Vagina (tissue), 2 donors: ENCODE data around the gene OMP. TPM values are rescaled to one million over a fixed set of nuclear protein-coding genes. Genes with fewer than 3 reads are reported as not detected.

ENCODE experiments used
- DNase-seq, 2 donors: peaks; one replicate each; pipeline ENCODE4 v3.0.0-alpha.2; 2017; ENCODE audit errors: extremely low spot score in 2 of 2
- H3K27ac ChIP-seq: fragments of 200-600 bp; sonication (generic); one replicate; pipeline ENCODE4 v1.5.1; 2019
- H3K27me3 ChIP-seq: fragments of 200-600 bp; sonication (generic); one replicate; pipeline ENCODE4 v1.5.1; 2019
- H3K36me3 ChIP-seq, 2 donors: fragments of 200-600 bp; sonication (generic); one replicate each; pipeline ENCODE4 v1.5.1; 2017 to 2019
- H3K4me1 ChIP-seq: fragments of 200-600 bp; sonication (generic); one replicate; pipeline ENCODE4 v1.5.1; 2019
- H3K4me3 ChIP-seq, 2 donors: fragments of 200-600 bp; sonication (generic); 1 replicate in 1 of 2; 2 replicates in 1 of 2; pipeline ENCODE4 v1.5.1; 2016 to 2019
- H3K9me3 ChIP-seq: fragments of 200-600 bp; sonication (generic); one replicate; pipeline ENCODE4 v1.5.1; 2019
- CTCF ChIP-seq, 3 experiments: fragments of 450-650 bp in 2 of 3; fragments of 200-600 bp in 1 of 3; sonication (generic) in 1 of 3; IDR thresholded peaks; one replicate each; pipeline ENCODE4 v1.5.1; 2017 to 2019; ENCODE audit warnings: antibody characterized with exemption in 3 of 3, mild to moderate bottlenecking in 2 of 3, moderate library complexity in 2 of 3
- POLR2A ChIP-seq, 2 donors: fragments of 450-650 bp; IDR thresholded peaks; one replicate each; pipeline ENCODE4 v1.6.1; 2017; ENCODE audit warnings: antibody characterized with exemption in 2 of 2, mild to moderate bottlenecking in 2 of 2, moderate library complexity in 2 of 2
- POLR2AphosphoS5 ChIP-seq, 2 donors: sonication (generic); formaldehyde crosslinking; IDR thresholded peaks; one replicate each; pipeline ENCODE4 v1.9.0; 2017; ENCODE audit warnings: antibody characterized with exemption in 2 of 2, mild to moderate bottlenecking in 2 of 2, low read depth in 1 of 2; ENCODE audit not compliant: insufficient read depth in 1 of 2
- intact Hi-C: fragments of 100-400 bp; cut with DNase I; formaldehyde crosslinking; loops from one replicate; pipeline ENCODE4 v1.15.1; 2023
- total RNA-seq: library from RNA; depleted of rRNA; stranded (reverse); fragments of >200 nt; gene quantifications from one replicate; pipeline ENCODE4 v1.2.3, GENCODE V29; 2016

The OMP gene
- total RNA-seq, 1 donor from 2014 or later = not detected

- intact Hi-C loops = no loop called here
- peaks cover 12% of the 10 kb centered on the region for H3K4me1 ChIP-seq
- no peaks in the 10 kb centered on the region for H3K27me3 ChIP-seq
- no peaks in the 10 kb centered on the region for H3K36me3 ChIP-seq
- DNase-seq = no peak
- no peak overlapping the region for H3K4me3 ChIP-seq
- H3K9me3 ChIP-seq = no peaks in the 10 kb centered on the region
- H3K27ac ChIP-seq = no peak overlapping the region
- no peak for TF ChIP-seq POLR2A (IDR thresholded peaks at IDR 0.05)
Observed at GRCh38 chr11:77106759-77107158, 4.1 kb downstream of the OMP start.

- Histone ChIP-seq H3K4me1 (peaks cover 12% of the 10 kb centered on the region), H3K9me3 (no peaks in the 10 kb centered on the region), H3K4me3 (no peak overlapping the region), H3K36me3 (no peaks in the 10 kb centered on the region), H3K27me3 (no peaks in the 10 kb centered on the region), H3K27ac (no peak overlapping the region)
- no peak for DNase-seq
- TF ChIP-seq POLR2A (IDR thresholded peaks at IDR 0.05) = no peak
- no peak for TF ChIP-seq POLR2AphosphoS5 (IDR thresholded peaks at IDR 0.05; ENCODE audit: insufficient read depth in 1 of 2, low read depth in 1 of 2)
- intact Hi-C loops = no loop called here
Observed at GRCh38 chr11:77107950-77108349, 5.3 kb downstream of the OMP start.

GRCh38 chr11:77108436-77108835 lies 5.8 kb downstream of the OMP start:
- H3K4me3 ChIP-seq = no peak overlapping the region
- no peak for DNase-seq
- no peaks in the 10 kb centered on the region for H3K9me3 ChIP-seq
- intact Hi-C loops = no loop called here
- no peak for TF ChIP-seq CTCF (IDR thresholded peaks at IDR 0.05)
- no peak for TF ChIP-seq POLR2AphosphoS5 (IDR thresholded peaks at IDR 0.05; ENCODE audit: insufficient read depth in 1 of 2, low read depth in 1 of 2)
- TF ChIP-seq POLR2A (IDR thresholded peaks at IDR 0.05) = no peak
- H3K4me1 ChIP-seq = peaks cover 12% of the 10 kb centered on the region
- no peaks in the 10 kb centered on the region for H3K27me3 ChIP-seq
- H3K27ac ChIP-seq = no peak overlapping the region
- no peaks in the 10 kb centered on the region for H3K36me3 ChIP-seq

GRCh38 chr11:77109236-77110019 lies 6.8 kb downstream of the OMP start:
- intact Hi-C loops = no loop called here
- Histone ChIP-seq H3K4me1 (peaks cover 12% of the 10 kb centered on the region), H3K9me3 (no peaks in the 10 kb centered on the region), H3K4me3 (no peak overlapping the region), H3K27ac (no peak overlapping the region), H3K27me3 (no peaks in the 10 kb centered on the region), H3K36me3 (no peaks in the 10 kb centered on the region)
- TF ChIP-seq POLR2AphosphoS5 (IDR thresholded peaks at IDR 0.05; ENCODE audit: insufficient read depth in 1 of 2, low read depth in 1 of 2) = no peak
- TF ChIP-seq CTCF (IDR thresholded peaks at IDR 0.05) = no peak
- TF ChIP-seq POLR2A (IDR thresholded peaks at IDR 0.05) = no peak
- no peak for DNase-seq

- intact Hi-C loops = no loop called here
- no peak overlapping the region for H3K27ac ChIP-seq
- peaks cover 12% of the 10 kb centered on the region for H3K4me1 ChIP-seq
- no peaks in the 10 kb centered on the region for H3K9me3 ChIP-seq
- H3K36me3 ChIP-seq = no peaks in the 10 kb centered on the region
- no peak overlapping the region for H3K4me3 ChIP-seq
- no peaks in the 10 kb centered on the region for H3K27me3 ChIP-seq
- DNase-seq = no peak
- no peak for TF ChIP-seq POLR2A (IDR thresholded peaks at IDR 0.05)
- no peak for TF ChIP-seq POLR2AphosphoS5 (IDR thresholded peaks at IDR 0.05; ENCODE audit: insufficient read depth in 1 of 2, low read depth in 1 of 2)
- no peak for TF ChIP-seq CTCF (IDR thresholded peaks at IDR 0.05)
Observed at GRCh38 chr11:77110836-77111235, 8.2 kb downstream of the OMP start.

- intact Hi-C loops = no loop called here
Observed at GRCh38 chr11:77111277-77111676, 8.6 kb downstream of the OMP start.

More at GRCh38 chr11:77111277-77111676, 8.6 kb downstream of the OMP start:
- H3K4me3 ChIP-seq = no peak overlapping the region
- H3K4me1 ChIP-seq = peaks cover 12% of the 10 kb centered on the region
- no peaks in the 10 kb centered on the region for H3K36me3 ChIP-seq
- DNase-seq = no peak
- no peak overlapping the region for H3K27ac ChIP-seq
- no peak for TF ChIP-seq POLR2AphosphoS5 (IDR thresholded peaks at IDR 0.05; ENCODE audit: insufficient read depth in 1 of 2, low read depth in 1 of 2)
- no peak for TF ChIP-seq CTCF (IDR thresholded peaks at IDR 0.05)
- TF ChIP-seq POLR2A (IDR thresholded peaks at IDR 0.05) = no peak
- H3K27me3 ChIP-seq = no peaks in the 10 kb centered on the region
- no peaks in the 10 kb centered on the region for H3K9me3 ChIP-seq
